Activated B cell treated with CpG ODN at 0.5 μM for 24 hours (primary cell): ENCODE results near the gene SLC16A4. TPM values are rescaled to one million over a fixed set of nuclear protein-coding genes. Genes with fewer than 3 reads are reported as not detected.
"Not testable (repeated sequence)": the region's sequence is repeated elsewhere in the genome, so short reads cannot be mapped to it uniquely, and the experiment has no call there.

Experiments used
- ATAC-seq: fragments of 200-7000 bp; cut with Tn5 transposase; one replicate; pipeline ENCODE4 v1.10.0; 2021; ENCODE audit warnings: low read depth, mild to moderate bottlenecking, moderate library complexity
- CTCF ChIA-PET: fragments of 350-600 bp; sonication (Branson Sonifier 250); formaldehyde crosslinking; loops from one replicate; lab custom pipeline; 2021; ENCODE audit warnings: antibody characterized with exemption; lab: Charles Lee
- POLR2A ChIA-PET: fragments of 350-600 bp; sonication (Branson Sonifier 250); formaldehyde crosslinking; loops from one replicate; lab custom pipeline; 2021; ENCODE audit warnings: antibody characterized with exemption; lab: Charles Lee
- DNase-seq: peaks from one replicate; pipeline ENCODE4 v3.0.0; 2022
- H3K27ac Mint-ChIP-seq: one replicate; pipeline ENCODE4 v1.8.0; 2020; ENCODE audit warnings: mixed read lengths
- H3K27me3 Mint-ChIP-seq: one replicate; pipeline ENCODE4 v1.8.0; 2021; ENCODE audit warnings: mixed read lengths
- H3K36me3 Mint-ChIP-seq: one replicate; pipeline ENCODE4 v1.8.0; 2021; ENCODE audit warnings: low read depth, mixed read lengths
- H3K4me1 Mint-ChIP-seq: one replicate; pipeline ENCODE4 v1.8.0; 2021; ENCODE audit warnings: mixed read lengths
- H3K4me3 Mint-ChIP-seq: one replicate; pipeline ENCODE4 v1.8.0; 2020; ENCODE audit warnings: mild to moderate bottlenecking, mixed read lengths
- H3K9me3 Mint-ChIP-seq: one replicate; pipeline ENCODE4 v1.8.0; 2020; ENCODE audit warnings: mixed read lengths
- CTCF ChIP-seq: fragments of 200-600 bp; IDR thresholded peaks from one replicate; pipeline ENCODE4 v1.8.0; 2022; ENCODE audit warnings: antibody characterized with exemption, mild to moderate bottlenecking
- intact Hi-C: fragments of 100-400 bp; cut with micrococcal nuclease; formaldehyde crosslinking; loops from one replicate; pipeline ENCODE4 v1.15.1; 2024
- total RNA-seq: library from RNA; stranded (reverse); gene quantifications from 2 replicates; pipeline ENCODE4 v1.2.3, GENCODE V29; 2022

Gene SLC16A4
- total RNA-seq, 1 donor from 2014 or later, result 0.89 TPM

- no peak for DNase-seq
- CTCF ChIA-PET, result interaction anchor here (0.6 to 1.8 kb wide), 2 partner anchors 53 to 56 kb away, joined by 3 to 5 read pairs; no protein-coding TSS in a partner anchor
- intact Hi-C loops, result no loop called here
- TF ChIP-seq CTCF, result no peak
- Mint-ChIP-seq H3K4me3 (no peak overlapping the region), H3K36me3 (peaks cover 59% of the 10 kb centered on the region), H3K27me3 (no peaks in the 10 kb centered on the region), H3K4me1 (peaks cover 22% of the 10 kb centered on the region), H3K9me3 (no peaks in the 10 kb centered on the region), H3K27ac (no peak overlapping the region)
- POLR2A ChIA-PET, result interaction anchor here (1.1 to 3.1 kb wide), 4 partner anchors 18 to 65 kb away, joined by 3 to 14 read pairs (median 5); partner anchors contain the start of gene RBM15
- no peak for ATAC-seq
These were observed 13.0 kb upstream of the SLC16A4 start for GRCh38 chr1:110403805-110404204.

DNA sequence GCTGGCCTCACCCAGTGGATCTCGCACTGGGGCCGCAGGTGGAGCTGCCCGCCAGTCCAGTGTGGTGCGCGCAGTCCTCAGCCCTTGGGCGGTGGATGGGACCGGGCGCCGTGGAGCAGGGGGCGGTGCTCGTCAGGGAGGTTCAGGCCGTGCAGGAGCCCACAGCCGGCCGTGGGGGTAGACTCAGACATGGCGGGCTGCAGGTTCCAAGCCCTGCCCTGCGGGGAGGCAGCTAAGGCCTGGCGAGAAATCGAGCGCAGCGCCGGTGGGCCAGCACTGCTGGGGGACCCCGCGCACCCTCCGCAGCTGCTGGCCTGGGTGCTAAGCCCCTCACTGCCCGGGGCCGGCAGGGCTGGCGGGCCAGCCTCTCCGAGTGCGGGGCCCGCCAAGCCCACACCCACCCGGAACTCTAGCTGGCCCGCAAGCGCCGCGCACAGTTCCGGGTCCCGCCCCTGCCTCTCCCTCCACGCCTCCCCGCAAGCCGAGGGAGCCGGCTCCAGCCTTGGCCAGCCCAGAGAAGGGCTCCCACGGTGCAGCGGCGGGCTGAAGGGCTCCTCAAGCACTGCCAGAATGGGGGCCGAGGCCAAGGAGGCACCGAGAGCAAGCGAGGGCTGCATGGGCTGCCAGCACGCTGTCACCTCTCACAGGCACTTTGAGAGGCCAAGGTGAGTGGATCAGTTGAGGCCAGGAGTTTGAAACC is 5.6 kb upstream of the SLC16A4 start:
- intact Hi-C loops, CTCF ChIA-PET, H3K27ac Mint-ChIP-seq, H3K9me3 Mint-ChIP-seq, DNase-seq, H3K4me1 Mint-ChIP-seq, H3K27me3 Mint-ChIP-seq, ATAC-seq, H3K4me3 Mint-ChIP-seq: not testable (repeated sequence)
- POLR2A ChIA-PET, result interaction anchor here (0.9 to 1.4 kb wide), 2 partner anchors 13 to 58 kb away, joined by 3 to 4 read pairs; partner anchors contain the start of gene RBM15
- peaks cover 44% of the 10 kb centered on the region for H3K36me3 Mint-ChIP-seq

GRCh38 chr1:110394493-110394820 is 3.6 kb upstream of the SLC16A4 start:
- Mint-ChIP-seq H3K27ac (no peak overlapping the region), H3K36me3 (peaks cover 30% of the 10 kb centered on the region), H3K9me3 (no peaks in the 10 kb centered on the region), H3K27me3 (no peaks in the 10 kb centered on the region), H3K4me3 (no peak overlapping the region), H3K4me1 (peaks cover 5% of the 10 kb centered on the region)
- intact Hi-C loops, result no loop called here
- ChIA-PET POLR2A (interaction anchor here (1.1 kb wide), 1 partner anchor 13 kb away, joined by 5 read pairs; no protein-coding TSS in a partner anchor), CTCF (interaction anchor here (1.4 kb wide), 1 partner anchor 186 kb away, joined by 3 read pairs; no protein-coding TSS in a partner anchor)
- TF ChIP-seq CTCF, result no peak
- ATAC-seq (no peak), DNase-seq (no peak)

DNA sequence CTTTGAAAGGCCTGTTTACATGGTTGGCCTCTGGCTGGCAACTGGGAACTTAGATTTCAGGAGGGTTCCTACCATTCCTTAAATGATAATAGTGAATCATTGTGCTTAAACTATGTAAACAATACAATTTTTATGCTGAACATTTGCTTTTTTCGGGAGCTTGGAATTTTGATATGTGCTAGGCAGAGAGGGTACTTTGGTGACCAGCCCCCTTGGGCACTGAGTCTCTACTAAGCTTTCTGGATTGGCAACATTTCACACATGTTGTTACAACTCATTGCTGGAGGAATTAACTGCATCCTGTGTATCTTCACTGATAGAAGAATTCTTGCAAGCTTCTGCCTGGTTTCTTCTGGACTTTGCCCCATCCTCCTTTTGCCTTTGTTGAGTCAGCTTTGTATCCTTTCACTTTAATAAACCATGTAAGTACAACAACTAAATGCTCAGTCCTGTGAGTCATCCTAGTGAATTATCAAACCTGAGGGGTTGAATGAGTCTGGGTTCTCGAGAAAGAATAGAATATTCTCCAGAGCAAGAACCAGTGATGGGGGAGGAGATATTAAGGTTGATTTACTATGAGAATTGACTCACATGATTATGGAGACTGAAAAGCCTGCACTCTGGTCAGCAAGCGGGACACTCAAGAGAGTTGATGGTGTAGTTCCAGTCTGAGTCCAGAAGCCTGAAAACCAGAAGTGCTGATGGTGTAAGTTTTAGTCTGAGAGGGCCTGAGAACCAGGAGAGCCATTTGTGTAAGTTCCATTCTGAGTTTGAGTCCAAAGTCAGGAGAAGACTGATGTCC is 3.1 kb upstream of the SLC16A4 start:
- Mint-ChIP-seq H3K27me3 (no peaks in the 10 kb centered on the region), H3K4me3 (no peak overlapping the region), H3K4me1 (peaks cover 10% of the 10 kb centered on the region), H3K36me3 (peaks cover 28% of the 10 kb centered on the region), H3K9me3 (no peaks in the 10 kb centered on the region), H3K27ac (peak overlapping the region; percentile 12)
- ChIA-PET CTCF (interaction anchor here (1.4 to 1.5 kb wide), 2 partner anchors 18 to 186 kb away, joined by 3 read pairs; no protein-coding TSS in a partner anchor), POLR2A (interaction anchor here (1.1 to 1.4 kb wide), 3 partner anchors 9 to 56 kb away, joined by 4 to 5 read pairs (median 5); no protein-coding TSS in a partner anchor)
- DNase-seq (no peak), ATAC-seq (no peak)
- TF ChIP-seq CTCF, result no peak
- intact Hi-C loops, result no loop called here

GRCh38 chr1:110393286-110393685 is 2.5 kb upstream of the SLC16A4 start:
- ChIA-PET POLR2A (interaction anchor here (1.1 to 1.7 kb wide), 4 partner anchors 8 to 55 kb away, joined by 4 to 5 read pairs (median 4); no protein-coding TSS in a partner anchor), CTCF (interaction anchor here (1.4 to 1.5 kb wide), 2 partner anchors 19 to 185 kb away, joined by 3 read pairs; no protein-coding TSS in a partner anchor)
- no peak overlapping the region for H3K27ac Mint-ChIP-seq
- no peaks in the 10 kb centered on the region for H3K9me3 Mint-ChIP-seq
- DNase-seq (no peak), ATAC-seq (no peak)
- H3K4me3 Mint-ChIP-seq, result no peak overlapping the region
- no peaks in the 10 kb centered on the region for H3K27me3 Mint-ChIP-seq
- intact Hi-C loops, result no loop called here
- peaks cover 25% of the 10 kb centered on the region for H3K36me3 Mint-ChIP-seq
- no peak for TF ChIP-seq CTCF
- peaks cover 16% of the 10 kb centered on the region for H3K4me1 Mint-ChIP-seq
